K562 (cell line): ENCODE measurements around the gene THUMPD1. TPM values are rescaled to one million over a fixed set of nuclear protein-coding genes. Genes with fewer than 3 reads are reported as not detected.

Source experiments
- BCOR ChIP-seq: fragments of 450-650 bp; IDR thresholded peaks from 2 replicates; pipeline ENCODE4 v1.6.1; 2016
- CCNT2 ChIP-seq: IDR thresholded peaks from 2 replicates; pipeline ENCODE4 v1.6.1; 2011; ENCODE audit warnings: borderline replicate concordance, low read depth, mild to moderate bottlenecking, moderate library complexity, mixed read lengths, low read length; ENCODE audit not compliant: insufficient read length; ENCODE audit errors: extremely low read depth
- CREB1 ChIP-seq, 2 experiments: sonication (generic) in 1 of 2; formaldehyde crosslinking in 1 of 2; IDR thresholded peaks; 2 replicates each; pipeline versions ENCODE4 v1.6.1 to v1.8.0; 2012 to 2022; ENCODE audit warnings: inconsistent platforms in 1 of 2, mild to moderate bottlenecking in 1 of 2, missing genetic modification reagents in 1 of 2, moderate library complexity in 1 of 2
- ELF1 ChIP-seq: fragments of 200-800 bp; sonication (Bioruptor generic); IDR thresholded peaks from 2 replicates; pipeline ENCODE4 v1.6.1; 2016; ENCODE audit warnings: missing genetic modification characterization, missing compliant biosample characterization
- FOXJ3 ChIP-seq: sonication (generic); formaldehyde crosslinking; IDR thresholded peaks from 2 replicates; pipeline ENCODE4 v1.4.0; 2020; ENCODE audit warnings: mild to moderate bottlenecking, missing genetic modification reagents
- FOXK2 ChIP-seq, 2 experiments: fragments of 450-650 bp; IDR thresholded peaks in 1 of 2; conservative IDR thresholded peaks in 1 of 2; 2 replicates each; pipeline ENCODE4 v1.6.1; 2016; ENCODE audit warnings: low read depth in 2 of 2, mild to moderate bottlenecking in 1 of 2
- GABPA ChIP-seq: fragments of 200-800 bp; sonication (Bioruptor generic); conservative IDR thresholded peaks from 2 replicates; pipeline ENCODE4 v1.6.1; 2016; ENCODE audit warnings: low read depth, missing genetic modification characterization, missing compliant biosample characterization
- HDAC3 ChIP-seq: fragments of 450-650 bp; IDR thresholded peaks from 2 replicates; pipeline ENCODE4 v1.6.1; 2018; ENCODE audit warnings: borderline replicate concordance, mild to moderate bottlenecking, moderate library complexity; ENCODE audit not compliant: partially characterized antibody
- HIVEP1 ChIP-seq: fragments of 250-450 bp; sonication (Bioruptor Pico); IDR thresholded peaks from 2 replicates; pipeline ENCODE4 v1.4.0; 2020; ENCODE audit warnings: mild to moderate bottlenecking
- MBD2 ChIP-seq: sonication (generic); IDR thresholded peaks from 2 replicates; pipeline ENCODE4 v1.6.1; 2016; ENCODE audit warnings: low read depth, borderline replicate concordance
- MEIS2 ChIP-seq: fragments of 450-650 bp; IDR thresholded peaks from 2 replicates; pipeline ENCODE4 v1.6.1; 2014; ENCODE audit warnings: mild to moderate bottlenecking; ENCODE audit not compliant: partially characterized antibody
- NCOR1 ChIP-seq: fragments of 450-650 bp; IDR thresholded peaks from 2 replicates; pipeline ENCODE4 v1.6.1; 2016; ENCODE audit warnings: mild to moderate bottlenecking, moderate library complexity
- NFIC ChIP-seq: fragments of 450-650 bp; IDR thresholded peaks from 2 replicates; pipeline ENCODE4 v1.6.1; 2017; ENCODE audit warnings: mild to moderate bottlenecking, inconsistent platforms
- NR2C1 ChIP-seq, 2 experiments: fragments of 450-650 bp; IDR thresholded peaks; 2 replicates each; pipeline ENCODE4 v1.6.1; 2017; ENCODE audit warnings: mild to moderate bottlenecking in 2 of 2, antibody characterized with exemption in 1 of 2, inconsistent platforms in 1 of 2, missing compliant biosample characterization in 1 of 2, missing genetic modification characterization in 1 of 2
- NUFIP1 ChIP-seq: fragments of 450-650 bp; IDR thresholded peaks from 2 replicates; pipeline ENCODE4 v1.6.1; 2018; ENCODE audit not compliant: partially characterized antibody
- RNF2 ChIP-seq: sonication (generic); IDR thresholded peaks from 2 replicates; pipeline ENCODE4 v1.6.1; 2016
- SOX6 ChIP-seq: fragments of 450-650 bp; IDR thresholded peaks from 2 replicates; pipeline ENCODE4 v1.6.1; 2014; ENCODE audit warnings: mild to moderate bottlenecking
- TAF9B ChIP-seq: fragments of 450-650 bp; IDR thresholded peaks from 2 replicates; pipeline ENCODE4 v1.6.1; 2018; ENCODE audit warnings: mild to moderate bottlenecking; ENCODE audit not compliant: partially characterized antibody
- TEAD1 ChIP-seq, 2 experiments: fragments of 450-650 bp in 1 of 2; sonication (generic) in 1 of 2; formaldehyde crosslinking; IDR thresholded peaks; 2 replicates each; pipeline versions ENCODE4 v1.4.0 to v1.8.0; 2020 to 2022; ENCODE audit warnings: mild to moderate bottlenecking in 2 of 2, missing genetic modification reagents in 1 of 2
- TGIF2 ChIP-seq: sonication (generic); formaldehyde crosslinking; IDR thresholded peaks from 2 replicates; pipeline ENCODE4 v1.8.1; 2022; ENCODE audit warnings: mild to moderate bottlenecking, missing genetic modification reagents, moderate library complexity
- ZNF79 ChIP-seq: fragments of 250-450 bp; sonication (Bioruptor Pico); IDR thresholded peaks from 2 replicates; pipeline ENCODE4 v1.4.0; 2020; ENCODE audit warnings: low read depth, mild to moderate bottlenecking, moderate library complexity
- polyA plus RNA-seq, 8 experiments: library from polyadenylated mRNA; depleted of rRNA in 4 of 8; stranded (reverse) in 5 of 8; unstranded in 3 of 8; fragments of >200 nt; fragmentation: Nextera tagmentation in 2 of 8; fragmentation: Illumina TruSeq in 1 of 8; extraction: Ambion mirVana in 2 of 8; extraction: Trizol in 1 of 8; gene quantifications; 2 replicates each; pipeline versions ENCODE4 v1.2.1 to v1.2.3, GENCODE V29; 2011 to 2014; ENCODE audit warnings: inconsistent platforms in 1 of 8, missing spikeins in 1 of 8
- total RNA-seq, 7 experiments: library from RNA; depleted of rRNA in 6 of 7; stranded (reverse); fragments of >200 nt in 6 of 7; fragmentation: Illumina TruSeq in 2 of 7; extraction: Trizol in 2 of 7; gene quantifications; 2 replicates each; pipeline versions ENCODE4 v1.2.1 to v1.2.3, GENCODE V29; 2011 to 2021; ENCODE audit warnings: low replicate concordance in 1 of 7
- TF ChIP-seq, protein P1 (sequence below), 2 experiments: fragments of 150-350 bp in 1 of 2; IDR thresholded peaks; 2 replicates each; pipeline ENCODE4 v1.6.1; 2012 to 2016; ENCODE audit warnings: low read depth in 2 of 2, low read length in 2 of 2, mild to moderate bottlenecking in 1 of 2, moderate library complexity in 1 of 2
- TF ChIP-seq, protein P2 (sequence below), 2 experiments: fragments of 450-650 bp; conservative IDR thresholded peaks; 2 replicates each; pipeline ENCODE4 v1.6.1; 2017; ENCODE audit warnings: mild to moderate bottlenecking in 2 of 2, moderate library complexity in 2 of 2

The THUMPD1 gene
- total and polyA plus RNA-seq, 9 of the 15 experiments (the other 6 are each of a cell fraction or from before 2014, with no cell fraction given): 37.8 to 101 (median 56.8) TPM

DNA sequence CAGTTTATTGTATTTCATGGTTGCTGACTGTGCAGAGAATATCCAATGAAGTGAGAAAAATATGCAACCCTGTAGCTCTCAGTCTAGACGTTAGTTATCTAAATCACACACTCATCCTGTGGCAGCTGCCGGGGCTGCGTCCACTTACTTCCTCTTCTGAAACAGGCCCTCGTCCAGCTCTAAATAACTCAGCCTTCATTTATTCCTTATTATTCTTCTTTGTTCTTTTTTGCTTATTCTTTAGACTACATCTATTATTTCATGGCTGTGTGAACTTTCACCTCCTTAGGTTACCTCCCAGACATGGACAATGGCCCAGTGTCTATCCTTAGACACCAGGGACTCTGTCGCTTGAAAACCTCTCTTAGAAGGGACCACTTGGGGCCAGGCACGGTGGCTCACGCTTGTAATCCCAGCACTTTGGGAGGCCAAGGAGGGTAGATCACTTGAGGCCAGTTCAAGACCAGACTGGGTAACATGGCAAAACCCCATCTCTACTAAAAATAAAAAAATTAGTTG lies 3.4 kb upstream of the THUMPD1 start (continued):
- TF ChIP-seq TGIF2 (CRISPR knock-in tag) (no peak), NFIC (peak; percentile 69), HIVEP1 (CRISPR knock-in tag) (0 out of 2 replicates have a peak, but pooled peaks have one; percentile 15), TEAD1 (CRISPR knock-in tag; IDR thresholded peaks at IDR 0.05) (peak in 1 of 2 experiments; percentile 17; a peak in 1 of 4 replicates), HDAC3 (peak; percentile 93), GABPA (peak; percentile 48; the same call in 1 of the 2 replicates), NR2C1 (IDR thresholded peaks at IDR 0.05) (no peak; the same call in 1 of the 2 replicates), NR2C1 (tag; IDR thresholded peaks at IDR 0.05) (peak; percentile 32; the same call in 1 of the 2 replicates), ZNF79 (CRISPR knock-in tag) (peak; percentile 72; the same call in 1 of the 2 replicates), NCOR1 (peak; percentile 95), TAF9B (peak; percentile 30), BCOR (peak; percentile 18; the same call in 1 of the 2 replicates), NUFIP1 (no peak), CREB1 (IDR thresholded peaks at IDR 0.05) (no peak), CREB1 (CRISPR knock-in tag; IDR thresholded peaks at IDR 0.05) (no peak), FOXK2 (conservative IDR thresholded peaks at IDR 0.05 in 1 of 2, IDR thresholded peaks at IDR 0.05 in 1 of 2; ENCODE audit: low read depth in 2 of 2) (peak in 1 of 2 experiments; percentile 59; a peak in 2 of 4 replicates), CCNT2 (peak; percentile 63), MBD2 (peak; percentile 46; the same call in 1 of the 2 replicates), SOX6 (peak; percentile 82), FOXJ3 (CRISPR knock-in tag) (no peak), RNF2 (peak; percentile 89; the same call in 1 of the 2 replicates), ELF1 (peak; percentile 11; the same call in 1 of the 2 replicates), MEIS2 (peak; percentile 67)
- TF ChIP-seq, protein P1, sequence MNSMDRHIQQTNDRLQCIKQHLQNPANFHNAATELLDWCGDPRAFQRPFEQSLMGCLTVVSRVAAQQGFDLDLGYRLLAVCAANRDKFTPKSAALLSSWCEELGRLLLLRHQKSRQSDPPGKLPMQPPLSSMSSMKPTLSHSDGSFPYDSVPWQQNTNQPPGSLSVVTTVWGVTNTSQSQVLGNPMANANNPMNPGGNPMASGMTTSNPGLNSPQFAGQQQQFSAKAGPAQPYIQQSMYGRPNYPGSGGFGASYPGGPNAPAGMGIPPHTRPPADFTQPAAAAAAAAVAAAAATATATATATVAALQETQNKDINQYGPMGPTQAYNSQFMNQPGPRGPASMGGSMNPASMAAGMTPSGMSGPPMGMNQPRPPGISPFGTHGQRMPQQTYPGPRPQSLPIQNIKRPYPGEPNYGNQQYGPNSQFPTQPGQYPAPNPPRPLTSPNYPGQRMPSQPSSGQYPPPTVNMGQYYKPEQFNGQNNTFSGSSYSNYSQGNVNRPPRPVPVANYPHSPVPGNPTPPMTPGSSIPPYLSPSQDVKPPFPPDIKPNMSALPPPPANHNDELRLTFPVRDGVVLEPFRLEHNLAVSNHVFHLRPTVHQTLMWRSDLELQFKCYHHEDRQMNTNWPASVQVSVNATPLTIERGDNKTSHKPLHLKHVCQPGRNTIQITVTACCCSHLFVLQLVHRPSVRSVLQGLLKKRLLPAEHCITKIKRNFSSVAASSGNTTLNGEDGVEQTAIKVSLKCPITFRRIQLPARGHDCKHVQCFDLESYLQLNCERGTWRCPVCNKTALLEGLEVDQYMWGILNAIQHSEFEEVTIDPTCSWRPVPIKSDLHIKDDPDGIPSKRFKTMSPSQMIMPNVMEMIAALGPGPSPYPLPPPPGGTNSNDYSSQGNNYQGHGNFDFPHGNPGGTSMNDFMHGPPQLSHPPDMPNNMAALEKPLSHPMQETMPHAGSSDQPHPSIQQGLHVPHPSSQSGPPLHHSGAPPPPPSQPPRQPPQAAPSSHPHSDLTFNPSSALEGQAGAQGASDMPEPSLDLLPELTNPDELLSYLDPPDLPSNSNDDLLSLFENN (IDR thresholded peaks at IDR 0.05; ENCODE audit: low read depth in 2 of 2, low read length in 2 of 2): peak in 1 of 2 experiments; percentile 64; a peak in 1 of 4 replicates
- TF ChIP-seq, protein P2, sequence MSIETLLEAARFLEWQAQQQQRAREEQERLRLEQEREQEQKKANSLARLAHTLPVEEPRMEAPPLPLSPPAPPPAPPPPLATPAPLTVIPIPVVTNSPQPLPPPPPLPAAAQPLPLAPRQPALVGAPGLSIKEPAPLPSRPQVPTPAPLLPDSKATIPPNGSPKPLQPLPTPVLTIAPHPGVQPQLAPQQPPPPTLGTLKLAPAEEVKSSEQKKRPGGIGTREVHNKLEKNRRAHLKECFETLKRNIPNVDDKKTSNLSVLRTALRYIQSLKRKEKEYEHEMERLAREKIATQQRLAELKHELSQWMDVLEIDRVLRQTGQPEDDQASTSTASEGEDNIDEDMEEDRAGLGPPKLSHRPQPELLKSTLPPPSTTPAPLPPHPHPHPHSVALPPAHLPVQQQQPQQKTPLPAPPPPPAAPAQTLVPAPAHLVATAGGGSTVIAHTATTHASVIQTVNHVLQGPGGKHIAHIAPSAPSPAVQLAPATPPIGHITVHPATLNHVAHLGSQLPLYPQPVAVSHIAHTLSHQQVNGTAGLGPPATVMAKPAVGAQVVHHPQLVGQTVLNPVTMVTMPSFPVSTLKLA (conservative IDR thresholded peaks at IDR 0.05): 0 out of 4 replicates have a peak, but pooled peaks of 1 of the 2 experiments have one; percentile 19
